GM12878 (cell line): ENCODE measurements around the gene YBX3.

Experiments used
- CREM ChIP-seq: IDR thresholded peaks from 2 replicates; pipeline ENCODE4 v1.6.1; 2014; ENCODE audit warnings: antibody characterized with exemption, low read depth
- EP300 ChIP-seq, 2 experiments: fragments of 150-350 bp in 1 of 2; IDR thresholded peaks; 2 replicates each; pipeline ENCODE4 v1.6.1; 2011 to 2012; ENCODE audit warnings: low read depth in 2 of 2, low read length in 2 of 2, borderline replicate concordance in 1 of 2, improper control_type of control experiment in 1 of 2, inconsistent platforms in 1 of 2; ENCODE audit not compliant: control insufficient read depth in 1 of 2
- ETV6 ChIP-seq, 2 experiments: fragments of 450-650 bp in 1 of 2; IDR thresholded peaks in 1 of 2; conservative IDR thresholded peaks in 1 of 2; 2 replicates each; pipeline ENCODE4 v1.6.1; 2014; ENCODE audit warnings: antibody characterized with exemption in 1 of 2, borderline replicate concordance in 1 of 2, low read depth in 1 of 2, mild to moderate bottlenecking in 1 of 2, moderate library complexity in 1 of 2
- FOXK2 ChIP-seq: fragments of 450-650 bp; IDR thresholded peaks from 2 replicates; pipeline ENCODE4 v1.6.1; 2017; ENCODE audit warnings: mild to moderate bottlenecking, moderate library complexity
- JUNB ChIP-seq: IDR thresholded peaks from 2 replicates; pipeline ENCODE4 v1.6.1; 2016; ENCODE audit warnings: antibody characterized with exemption, mild to moderate bottlenecking
- ZNF274 ChIP-seq: IDR thresholded peaks from one replicate; pipeline ENCODE4 v1.8.0; 2011; ENCODE audit not compliant: insufficient read length, insufficient read depth
- TF ChIP-seq, protein P1 (sequence below), 3 experiments: IDR thresholded peaks in 2 of 3; conservative IDR thresholded peaks in 1 of 3; 2 replicates each; pipeline ENCODE4 v1.5.1; 2011; ENCODE audit warnings: low read depth in 3 of 3, low read length in 3 of 3, mild to moderate bottlenecking in 3 of 3, control low read depth in 2 of 3, moderate library complexity in 2 of 3, inconsistent platforms in 1 of 3, mixed read lengths in 1 of 3; ENCODE audit not compliant: control insufficient read depth in 2 of 3, insufficient read depth in 1 of 3; ENCODE audit errors: extremely low read depth in 1 of 3

DNA sequence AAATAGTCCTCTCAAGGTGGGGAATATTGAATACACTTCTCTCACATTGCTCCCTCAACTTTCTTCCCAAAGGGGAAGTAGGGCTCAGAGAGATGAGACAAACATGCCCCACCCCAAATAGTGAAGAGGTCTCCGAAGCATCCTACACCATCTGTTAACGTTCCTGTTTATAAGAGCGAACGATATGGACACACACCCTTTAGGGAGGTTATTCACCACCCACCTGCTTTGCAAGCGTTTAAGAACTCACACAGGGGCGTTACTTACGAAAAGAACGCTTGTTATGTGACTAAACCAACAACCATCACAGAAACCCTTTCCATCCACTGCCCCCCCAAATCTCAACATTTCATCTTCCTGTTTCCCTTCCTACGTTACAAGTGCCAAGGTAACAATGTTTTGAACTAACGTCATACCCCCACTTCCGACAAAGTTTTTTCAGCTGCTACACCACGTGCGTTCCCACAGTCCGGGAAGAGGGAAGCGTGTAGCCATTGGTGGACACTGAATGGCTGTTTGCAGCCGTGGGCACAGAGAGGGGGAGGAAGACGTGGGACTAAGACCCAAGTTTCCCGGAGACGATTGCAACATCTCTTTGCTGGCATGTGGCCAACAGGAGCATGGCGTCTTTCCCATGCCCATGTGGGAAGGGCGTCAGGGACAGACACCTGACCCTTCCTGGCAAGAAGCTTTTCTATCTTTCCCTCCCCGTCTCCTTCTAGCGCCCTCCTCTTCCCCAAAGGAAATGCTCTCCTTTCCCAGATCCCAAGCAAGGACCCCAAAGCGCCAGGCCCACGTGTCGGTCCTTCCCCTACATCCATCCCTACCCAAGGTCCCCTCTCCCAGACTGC, 1.2 kb downstream of the YBX3 start:
- TF ChIP-seq, protein P1, sequence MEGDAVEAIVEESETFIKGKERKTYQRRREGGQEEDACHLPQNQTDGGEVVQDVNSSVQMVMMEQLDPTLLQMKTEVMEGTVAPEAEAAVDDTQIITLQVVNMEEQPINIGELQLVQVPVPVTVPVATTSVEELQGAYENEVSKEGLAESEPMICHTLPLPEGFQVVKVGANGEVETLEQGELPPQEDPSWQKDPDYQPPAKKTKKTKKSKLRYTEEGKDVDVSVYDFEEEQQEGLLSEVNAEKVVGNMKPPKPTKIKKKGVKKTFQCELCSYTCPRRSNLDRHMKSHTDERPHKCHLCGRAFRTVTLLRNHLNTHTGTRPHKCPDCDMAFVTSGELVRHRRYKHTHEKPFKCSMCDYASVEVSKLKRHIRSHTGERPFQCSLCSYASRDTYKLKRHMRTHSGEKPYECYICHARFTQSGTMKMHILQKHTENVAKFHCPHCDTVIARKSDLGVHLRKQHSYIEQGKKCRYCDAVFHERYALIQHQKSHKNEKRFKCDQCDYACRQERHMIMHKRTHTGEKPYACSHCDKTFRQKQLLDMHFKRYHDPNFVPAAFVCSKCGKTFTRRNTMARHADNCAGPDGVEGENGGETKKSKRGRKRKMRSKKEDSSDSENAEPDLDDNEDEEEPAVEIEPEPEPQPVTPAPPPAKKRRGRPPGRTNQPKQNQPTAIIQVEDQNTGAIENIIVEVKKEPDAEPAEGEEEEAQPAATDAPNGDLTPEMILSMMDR (IDR thresholded peaks at IDR 0.05 in 2 of 3, conservative IDR thresholded peaks at IDR 0.05 in 1 of 3; ENCODE audit: control insufficient read depth in 2 of 3, extremely low read depth in 1 of 3, insufficient read depth in 1 of 3, low read depth in 3 of 3, low read length in 3 of 3) = no peak
- no peak for TF ChIP-seq FOXK2
- peak in 1 of 2 experiments; percentile 28; a peak in 1 of 4 replicates for TF ChIP-seq EP300 (IDR thresholded peaks at IDR 0.05; ENCODE audit: borderline replicate concordance in 1 of 2, control insufficient read depth in 1 of 2, low read depth in 2 of 2, low read length in 2 of 2)
- peak; percentile 92 for TF ChIP-seq CREM
- peak in 1 of 2 experiments; percentile 69; a peak in 1 of 4 replicates for TF ChIP-seq ETV6 (conservative IDR thresholded peaks at IDR 0.05 in 1 of 2, IDR thresholded peaks at IDR 0.05 in 1 of 2; ENCODE audit: borderline replicate concordance in 1 of 2, low read depth in 1 of 2)
- no peak for TF ChIP-seq JUNB
- no peak for TF ChIP-seq ZNF274
